GM10248 (cell line): ENCODE data around the gene CCDC15.
"Not testable (repeated sequence)": the region's sequence is repeated elsewhere in the genome, so short reads cannot be mapped to it uniquely, and the experiment has no call there.

Source experiments
- CTCF ChIA-PET: fragments of 300-600 bp; sonication (Branson Sonifier 250); formaldehyde crosslinking; extraction: SDS; loops from one replicate; lab custom pipeline; 2021; ENCODE audit warnings: antibody characterized with exemption; lab: Yijun Ruan, JAX
- POLR2A ChIA-PET: fragments of 350-650 bp; sonication (Branson Sonifier 250); formaldehyde crosslinking; extraction: SDS; loops from one replicate; lab custom pipeline; 2020; ENCODE audit warnings: antibody characterized with exemption; lab: Yijun Ruan, JAX
- DNase-seq: peaks from one replicate; pipeline ENCODE4 v3.0.0; 2012; ENCODE audit errors: extremely low spot score
- TF ChIP-seq, protein P1 (sequence below): IDR thresholded peaks from 2 replicates; pipeline ENCODE4 v1.5.1; 2012; ENCODE audit warnings: mild to moderate bottlenecking, low read depth; ENCODE audit errors: extremely low read depth, missing control alignments, control extremely low read depth

CCDC15 gene

DNA sequence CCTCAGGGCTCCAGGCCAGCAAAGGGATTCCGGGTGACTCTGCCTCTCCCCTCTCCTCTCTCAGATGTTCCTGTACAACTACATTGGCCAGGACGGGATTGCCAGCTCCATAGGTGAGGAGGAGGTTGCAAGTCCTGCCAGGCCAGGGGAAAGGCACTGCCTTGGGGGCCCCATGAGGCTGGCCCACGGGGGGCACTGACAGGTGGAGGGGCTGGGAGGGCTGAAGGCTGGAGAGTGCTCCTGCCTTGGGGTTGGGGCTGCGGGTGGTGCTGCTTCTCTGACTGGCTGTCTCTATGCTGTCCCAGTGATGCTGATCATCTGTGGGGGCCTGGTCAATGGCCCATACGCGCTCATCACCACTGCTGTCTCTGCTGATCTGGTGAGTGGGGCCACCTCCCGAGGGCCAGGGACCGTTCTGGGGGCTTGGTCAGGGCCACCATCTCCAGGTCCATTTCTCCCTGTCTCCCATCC is 130.8 kb downstream of the CCDC15 start:
- TF ChIP-seq, protein P1, sequence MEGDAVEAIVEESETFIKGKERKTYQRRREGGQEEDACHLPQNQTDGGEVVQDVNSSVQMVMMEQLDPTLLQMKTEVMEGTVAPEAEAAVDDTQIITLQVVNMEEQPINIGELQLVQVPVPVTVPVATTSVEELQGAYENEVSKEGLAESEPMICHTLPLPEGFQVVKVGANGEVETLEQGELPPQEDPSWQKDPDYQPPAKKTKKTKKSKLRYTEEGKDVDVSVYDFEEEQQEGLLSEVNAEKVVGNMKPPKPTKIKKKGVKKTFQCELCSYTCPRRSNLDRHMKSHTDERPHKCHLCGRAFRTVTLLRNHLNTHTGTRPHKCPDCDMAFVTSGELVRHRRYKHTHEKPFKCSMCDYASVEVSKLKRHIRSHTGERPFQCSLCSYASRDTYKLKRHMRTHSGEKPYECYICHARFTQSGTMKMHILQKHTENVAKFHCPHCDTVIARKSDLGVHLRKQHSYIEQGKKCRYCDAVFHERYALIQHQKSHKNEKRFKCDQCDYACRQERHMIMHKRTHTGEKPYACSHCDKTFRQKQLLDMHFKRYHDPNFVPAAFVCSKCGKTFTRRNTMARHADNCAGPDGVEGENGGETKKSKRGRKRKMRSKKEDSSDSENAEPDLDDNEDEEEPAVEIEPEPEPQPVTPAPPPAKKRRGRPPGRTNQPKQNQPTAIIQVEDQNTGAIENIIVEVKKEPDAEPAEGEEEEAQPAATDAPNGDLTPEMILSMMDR = no peak
- peak; percentile 11 for DNase-seq
- ChIA-PET CTCF (interaction anchor here (1.3 kb wide), 1 partner anchor 56 kb away, joined by 3 read pairs; no protein-coding TSS in a partner anchor), POLR2A (no interaction called here)

DNA sequence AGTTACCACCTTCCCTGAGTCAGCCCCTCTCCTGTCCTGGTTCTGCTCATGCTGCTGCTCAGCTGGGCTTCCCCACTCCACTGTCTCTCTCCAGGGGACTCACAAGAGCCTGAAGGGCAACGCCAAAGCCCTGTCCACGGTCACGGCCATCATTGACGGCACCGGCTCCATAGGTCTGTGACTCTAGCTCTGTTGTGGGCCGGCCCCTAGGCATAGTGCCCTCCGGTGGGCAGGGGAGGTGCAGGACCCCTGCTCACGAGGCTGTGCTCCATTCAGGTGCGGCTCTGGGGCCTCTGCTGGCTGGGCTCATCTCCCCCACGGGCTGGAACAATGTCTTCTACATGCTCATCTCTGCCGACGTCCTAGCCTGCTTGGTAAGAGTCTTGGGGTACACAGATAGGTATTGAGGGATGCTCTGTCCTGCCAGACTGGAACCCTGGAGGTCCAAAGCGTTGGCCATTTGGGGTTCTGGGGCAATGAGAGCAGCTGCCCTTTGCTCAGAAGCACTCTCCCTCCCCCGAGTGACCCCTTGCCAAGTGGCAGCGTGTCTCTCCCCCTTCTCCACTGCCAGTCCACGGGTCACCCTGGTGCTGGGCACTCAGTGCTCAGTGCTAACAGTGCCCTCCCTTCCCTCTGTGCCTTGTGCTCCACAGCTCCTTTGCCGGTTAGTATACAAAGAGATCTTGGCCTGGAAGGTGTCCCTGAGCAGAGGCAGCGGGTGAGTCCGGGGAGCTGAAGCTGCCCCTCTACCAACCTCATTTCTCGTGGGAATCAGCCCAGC is 131.5 kb downstream of the CCDC15 start:
- ChIA-PET POLR2A (no interaction called here), CTCF (no interaction called here)
- peak; percentile 27 for DNase-seq
- TF ChIP-seq, protein P1 = peak; percentile 10

DNA sequence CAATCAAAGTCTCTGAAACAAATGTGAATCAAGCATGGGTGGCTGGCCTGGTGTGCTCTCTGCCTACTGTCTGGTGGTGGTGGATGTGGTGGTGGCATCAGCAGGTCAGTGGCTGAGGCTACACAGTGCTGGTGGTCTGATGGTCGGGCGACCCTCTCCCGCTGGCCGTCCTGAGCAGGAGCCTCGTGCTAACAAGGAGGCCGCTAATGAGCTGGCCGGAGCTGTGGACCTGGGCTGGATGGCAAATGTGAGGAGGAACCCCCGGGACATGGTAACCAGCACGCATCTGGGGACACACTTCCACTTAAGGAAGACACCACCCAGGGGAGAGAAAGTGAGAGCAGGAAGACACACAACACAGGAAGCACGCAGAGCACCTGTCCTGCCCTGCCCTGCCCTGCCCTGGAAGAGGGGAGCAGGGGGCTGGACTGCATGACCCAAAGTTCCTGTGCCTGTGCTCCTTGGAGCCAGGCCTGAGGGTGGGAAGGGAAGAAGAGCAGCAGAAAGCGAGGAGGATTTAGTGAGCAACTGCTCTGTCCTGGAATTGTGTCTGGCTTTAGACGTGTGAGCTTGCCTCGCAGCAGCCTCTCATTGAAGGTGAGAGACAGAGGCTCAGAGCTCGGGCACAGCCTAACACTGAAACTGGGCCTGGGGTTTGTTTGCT is 132.8 kb downstream of the CCDC15 start:
- POLR2A ChIA-PET = no interaction called here
- CTCF ChIA-PET = no interaction called here
- TF ChIP-seq, protein P1 = no peak
- DNase-seq = peak; percentile 12

DNA sequence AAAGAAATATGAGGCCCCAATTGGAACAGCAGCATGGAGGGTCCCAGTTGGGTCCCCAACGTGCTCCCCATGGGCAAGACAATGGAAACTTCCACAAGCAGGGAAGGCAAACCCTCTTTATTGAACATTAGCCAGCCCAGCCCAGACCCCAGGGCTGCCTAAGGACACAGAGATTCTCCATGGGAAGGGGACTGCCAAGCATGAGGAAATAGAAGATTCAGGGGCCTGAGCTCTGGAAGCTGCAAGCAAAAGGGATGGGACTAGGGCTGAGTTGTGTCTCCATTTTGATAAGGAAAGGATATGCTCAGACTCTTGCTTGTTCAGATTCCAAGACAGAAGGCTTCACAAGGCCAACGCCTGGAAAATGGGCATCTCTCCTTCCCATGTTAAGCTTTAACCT is 134.1 kb downstream of the CCDC15 start:
- DNase-seq = no peak
- ChIA-PET CTCF (interaction anchor here (0.7 to 1.9 kb wide), 5 partner anchors 9 to 189 kb away, joined by 3 to 6 read pairs (median 4); no protein-coding TSS in a partner anchor), POLR2A (no interaction called here)
- TF ChIP-seq, protein P1 = no peak

DNA sequence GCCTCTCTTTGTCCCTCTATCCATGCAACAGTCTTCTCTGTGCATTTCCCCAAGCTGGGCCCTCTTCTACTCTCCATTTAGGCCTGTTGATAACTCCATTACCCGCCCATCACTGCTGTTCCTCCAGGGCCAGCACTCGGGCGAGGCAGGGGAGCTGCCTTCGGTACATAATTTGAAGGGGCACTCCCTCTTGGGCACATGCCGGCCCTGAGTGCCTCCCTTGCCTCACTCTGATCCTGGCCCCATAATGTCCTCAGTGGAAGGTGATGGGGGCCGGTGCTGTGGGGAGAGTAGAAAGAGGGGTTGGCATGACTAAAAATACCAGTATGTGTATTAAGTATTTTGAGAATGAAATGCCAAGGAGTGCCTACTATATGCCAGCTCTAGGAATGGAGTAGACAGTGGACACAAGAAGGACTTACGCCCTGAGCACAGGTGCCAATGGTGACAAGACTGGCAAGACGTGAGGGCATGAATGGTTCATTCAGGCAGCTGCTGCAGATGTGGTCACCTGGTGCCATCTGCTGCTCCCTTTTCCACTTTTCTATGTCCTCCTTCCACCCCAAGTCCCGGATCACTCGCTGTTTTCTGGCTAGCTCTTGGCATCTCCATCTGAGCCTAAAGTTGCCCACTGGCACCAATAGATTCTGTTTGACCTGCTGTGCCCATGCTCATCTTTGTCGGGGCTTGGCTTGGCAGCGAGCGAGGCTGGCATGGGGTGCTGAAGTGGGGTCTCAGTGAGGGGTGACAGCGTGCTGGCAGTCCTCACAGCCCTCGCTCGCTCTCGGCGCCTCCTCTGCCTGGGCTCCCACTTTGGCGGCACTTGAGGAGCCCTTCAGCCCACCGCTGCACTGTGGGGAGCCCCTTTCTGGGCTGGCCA is 134.8 kb downstream of the CCDC15 start:
- ChIA-PET CTCF (interaction anchor here (0.7 to 1.9 kb wide), 6 partner anchors 9 to 188 kb away, joined by 3 to 6 read pairs (median 4); no protein-coding TSS in a partner anchor), POLR2A (no interaction called here)
- no peak for DNase-seq
- TF ChIP-seq, protein P1 = no peak

DNA sequence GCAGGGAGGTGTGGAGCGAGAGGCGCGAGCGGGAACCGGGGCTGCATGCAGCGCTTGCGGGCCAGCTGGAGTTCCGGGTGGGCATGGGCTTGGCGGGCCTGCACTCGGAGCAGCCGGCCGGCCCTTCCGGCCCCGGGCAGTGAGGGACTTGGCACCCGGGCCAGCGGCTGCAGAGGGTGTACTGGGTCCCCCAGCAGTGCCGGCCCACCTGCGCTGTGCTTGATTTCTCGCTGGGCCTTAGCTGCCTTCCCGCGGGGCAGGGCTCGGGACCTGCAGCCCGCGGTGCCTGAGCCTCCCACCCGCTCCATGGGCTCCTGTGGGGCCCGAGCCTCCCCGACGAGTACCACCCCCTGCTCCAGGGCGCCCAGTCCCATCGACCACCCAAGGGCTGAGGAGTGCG is 135.5 kb downstream of the CCDC15 start:
- DNase-seq, POLR2A ChIA-PET: not testable (repeated sequence)
- CTCF ChIA-PET = interaction anchor here (1.5 to 3.3 kb wide), 4 partner anchors 10 to 52 kb away, joined by 3 to 53 read pairs (median 22); partner anchors contain the start of gene TMEM218

DNA sequence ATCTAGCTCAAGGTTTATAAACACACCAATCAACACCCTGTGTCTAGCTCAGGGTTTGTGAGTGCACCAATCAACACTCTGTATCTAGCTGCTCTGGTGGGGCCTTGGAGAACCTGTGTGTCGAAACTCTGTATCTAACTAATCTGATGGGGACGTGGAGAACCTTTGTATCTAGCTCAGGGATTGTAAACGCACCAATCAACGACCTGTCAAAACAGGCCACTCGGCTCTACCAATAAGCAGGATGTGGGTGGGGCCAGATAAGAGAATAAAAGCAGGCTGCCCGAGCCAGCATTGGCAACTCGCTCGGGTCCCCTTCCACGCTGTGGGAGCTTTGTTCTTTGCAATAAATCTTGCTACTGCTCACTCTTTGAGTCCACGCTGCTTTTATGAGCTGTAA is 136.1 kb downstream of the CCDC15 start:
- CTCF ChIA-PET = interaction anchor here (0.9 to 3.3 kb wide), 13 partner anchors 8 to 260 kb away, joined by 3 to 53 read pairs (median 11); partner anchors contain the start of genes SLC37A2 and TMEM218
- POLR2A ChIA-PET, DNase-seq: not testable (repeated sequence)
